GM18907 (cell line): ENCODE measurements around the gene TIMM10.
"Not testable (repeated sequence)": the region's sequence is repeated elsewhere in the genome, so short reads cannot be mapped to it uniquely, and the experiment has no call there.

Source experiments
- ATAC-seq: cut with Tn5 transposase; IDR thresholded peaks from one replicate; pipeline ENCODE4 v1.9.1; 2021; ENCODE audit warnings: mild to moderate bottlenecking, moderate library complexity; ENCODE audit not compliant: unreplicated experiment

The TIMM10 gene

GRCh38 chr11:57543593-57543992 lies 13.0 kb upstream of the TIMM10 start:
- no peak for ATAC-seq

GRCh38 chr11:57542582-57542981 lies 12.0 kb upstream of the TIMM10 start:
- ATAC-seq: no peak

GRCh38 chr11:57541169-57541568 lies 10.6 kb upstream of the TIMM10 start:
- no peak for ATAC-seq

- ATAC-seq: no peak
These were observed 8.8 kb upstream of the TIMM10 start for GRCh38 chr11:57539342-57539741.

- ATAC-seq: no peak
These were observed 6.5 kb upstream of the TIMM10 start, which contains the start of gene SMTNL1 for GRCh38 chr11:57536947-57537619. TSS of gene SMTNL1 (plus strand) at chr11:57537595. CDS start at chr11:57542643, 5,048 bp downstream.

- not testable (repeated sequence) for ATAC-seq
These were observed 3.9 kb upstream of the TIMM10 start for GRCh38 chr11:57534449-57534848.

- ATAC-seq: peak; percentile 20
These were observed 349 bp downstream of the TIMM10 start for GRCh38 chr11:57530215-57530595.

- no peak for ATAC-seq
These were observed 1.5 kb downstream of the TIMM10 start for GRCh38 chr11:57529012-57529411.

GRCh38 chr11:57527056-57527631 lies 3.4 kb downstream of the TIMM10 start:
- no peak for ATAC-seq

GRCh38 chr11:57523419-57523818 lies 7.1 kb downstream of the TIMM10 start:
- no peak for ATAC-seq

GRCh38 chr11:57521116-57521515 lies 9.4 kb downstream of the TIMM10 start:
- ATAC-seq: no peak

- ATAC-seq: no peak
These were observed 14.5 kb downstream of the TIMM10 start for GRCh38 chr11:57516061-57516443.

GRCh38 chr11:57515332-57516060 lies 15.1 kb downstream of the TIMM10 start, which contains the start of gene SLC43A1:
TSS of gene SLC43A1 (minus strand) at chr11:57515702. CDS start at chr11:57514111, 1,591 bp downstream.
- ATAC-seq: peak; percentile 50

GRCh38 chr11:57514538-57515331 lies 15.8 kb downstream of the TIMM10 start:
- peak; percentile 52 for ATAC-seq

GRCh38 chr11:57513911-57514537 lies 16.5 kb downstream of the TIMM10 start:
- ATAC-seq: peak; percentile 44

GRCh38 chr11:57513452-57513795 lies 17.1 kb downstream of the TIMM10 start:
- ATAC-seq: no peak

- ATAC-seq: no peak
These were observed 17.7 kb downstream of the TIMM10 start for GRCh38 chr11:57512646-57513451.

GRCh38 chr11:57511741-57512430 lies 18.7 kb downstream of the TIMM10 start:
- ATAC-seq: no peak
